ENCODE results near the gene SSBP4. TPM values are rescaled to one million over a fixed set of nuclear protein-coding genes. Genes with fewer than 3 reads are reported as not detected.

SSBP4 gene
- total and polyA plus RNA-seq, 2 donors (not counting 1 experiment from before 2014, with no cell fraction given), result 37.0 to 64.2 TPM

GRCh38 chr19:18450931-18451836 is 32.0 kb downstream of the SSBP4 start:
- Histone ChIP-seq H4K20me1 (ENCODE audit: control insufficient read depth, insufficient read depth, low read length, poor library complexity, severe bottlenecking) (peaks cover 42% of the 10 kb centered on the region), H3K27me3 (replicated peaks in 1 of 4; ENCODE audit: control extremely low read depth in 1 of 4, control insufficient read depth in 3 of 4, insufficient read depth in 4 of 4, low read length in 3 of 4) (no peaks in the 10 kb centered on the region), H3K9ac (ENCODE audit: low read length) (no peak overlapping the region), H3K4me1 (ENCODE audit: control insufficient read depth in 2 of 2, insufficient read depth in 2 of 2, low read length in 2 of 2) (peaks cover 0 to 5% of the 10 kb centered on the region in 2 donors), H3K4me2 (replicated peaks; ENCODE audit: low read depth, low read length, poor library complexity, severe bottlenecking) (no peak overlapping the region), H3K9me3 (ENCODE audit: control extremely low read depth in 1 of 3, control insufficient read depth in 2 of 3, insufficient read depth in 1 of 3, low read length in 2 of 3) (no peaks in the 10 kb centered on the region), H2AFZ (ENCODE audit: insufficient read depth, low read depth, low read length, poor library complexity, severe bottlenecking) (no peak overlapping the region), H3K4me3 (ENCODE audit: control extremely low read depth in 1 of 5, extremely low read depth in 1 of 5, insufficient read depth in 1 of 5, low read depth in 2 of 5, low read length in 4 of 5) (no peak overlapping the region), H3K27ac (ENCODE audit: low read length in 2 of 2) (no peak overlapping the region), H3K36me3 (replicated peaks in 1 of 2; ENCODE audit: control extremely low read depth in 1 of 2, control insufficient read depth in 1 of 2, extremely low read depth in 1 of 2, insufficient read depth in 2 of 2, low read length in 1 of 2) (peaks cover 0 to 55% of the 10 kb centered on the region in 2 experiments), H3K79me2 (ENCODE audit: control insufficient read depth, insufficient read depth, low read length) (peaks cover 36% of the 10 kb centered on the region)
- Mint-ChIP-seq H3K4me1 (peaks cover 6% of the 10 kb centered on the region), H3K4me3 (no peak overlapping the region), H3K27ac (peak overlapping the region; percentile 71), H3K27me3 (no peaks in the 10 kb centered on the region), H3K9me3 (ENCODE audit: insufficient read depth) (no peaks in the 10 kb centered on the region)
- ATAC-seq (ENCODE audit: low read depth) (peak; percentile 96), DNase-seq (peak; percentile 87)
- 40% methylated on average over 19 of the region's 26 CpGs for WGBS (ENCODE audit: insufficient coverage)
- CTCF ChIA-PET, result interaction anchor here (0.5 to 7.6 kb wide), 16 partner anchors 11 to 1379 kb away, joined by 3 to 85 read pairs (median 5); partner anchors contain the start of genes REX1BD and SSBP4
- TF ChIP-seq, protein P1, sequence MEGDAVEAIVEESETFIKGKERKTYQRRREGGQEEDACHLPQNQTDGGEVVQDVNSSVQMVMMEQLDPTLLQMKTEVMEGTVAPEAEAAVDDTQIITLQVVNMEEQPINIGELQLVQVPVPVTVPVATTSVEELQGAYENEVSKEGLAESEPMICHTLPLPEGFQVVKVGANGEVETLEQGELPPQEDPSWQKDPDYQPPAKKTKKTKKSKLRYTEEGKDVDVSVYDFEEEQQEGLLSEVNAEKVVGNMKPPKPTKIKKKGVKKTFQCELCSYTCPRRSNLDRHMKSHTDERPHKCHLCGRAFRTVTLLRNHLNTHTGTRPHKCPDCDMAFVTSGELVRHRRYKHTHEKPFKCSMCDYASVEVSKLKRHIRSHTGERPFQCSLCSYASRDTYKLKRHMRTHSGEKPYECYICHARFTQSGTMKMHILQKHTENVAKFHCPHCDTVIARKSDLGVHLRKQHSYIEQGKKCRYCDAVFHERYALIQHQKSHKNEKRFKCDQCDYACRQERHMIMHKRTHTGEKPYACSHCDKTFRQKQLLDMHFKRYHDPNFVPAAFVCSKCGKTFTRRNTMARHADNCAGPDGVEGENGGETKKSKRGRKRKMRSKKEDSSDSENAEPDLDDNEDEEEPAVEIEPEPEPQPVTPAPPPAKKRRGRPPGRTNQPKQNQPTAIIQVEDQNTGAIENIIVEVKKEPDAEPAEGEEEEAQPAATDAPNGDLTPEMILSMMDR (IDR thresholded peaks at IDR 0.05), result peak; percentile 96
- TF ChIP-seq EZH2 (IDR thresholded peaks at IDR 0.05; ENCODE audit: borderline replicate concordance, insufficient read depth, low read depth, low read length, poor library complexity, severe bottlenecking), result no peak
- intact Hi-C loops (cut with micrococcal nuclease), result loop anchor here (1.0 kb wide), 2 partner anchors 11 to 396 kb away; no protein-coding TSS in a partner anchor
- POLR2A ChIA-PET, result no interaction called here

DNA sequence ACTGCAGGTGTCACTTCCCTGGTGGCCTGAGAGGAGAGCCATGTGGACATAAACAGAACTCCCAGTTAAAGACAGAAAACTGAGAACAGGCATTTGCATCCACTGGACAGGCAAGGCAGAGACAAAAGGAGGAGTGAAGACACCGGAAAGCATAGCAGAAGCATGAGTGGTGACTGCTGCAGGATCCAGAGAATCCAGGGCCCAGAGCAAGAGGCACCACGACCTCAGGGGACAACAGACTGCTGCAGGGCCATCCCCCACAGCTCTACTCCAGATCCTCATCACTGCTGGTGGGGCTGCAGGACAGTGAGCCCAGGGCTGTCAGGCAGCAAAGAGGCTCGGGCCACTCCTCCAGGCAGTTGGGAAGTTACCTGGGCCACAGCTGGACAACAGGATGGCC is 33.2 kb downstream of the SSBP4 start:
- Histone ChIP-seq H3K79me2 (ENCODE audit: control insufficient read depth, insufficient read depth, low read length) (peaks cover 31% of the 10 kb centered on the region), H2AFZ (ENCODE audit: insufficient read depth, low read depth, low read length, poor library complexity, severe bottlenecking) (no peak overlapping the region), H3K9me3 (ENCODE audit: control extremely low read depth in 1 of 3, control insufficient read depth in 2 of 3, insufficient read depth in 1 of 3, low read length in 2 of 3) (no peaks in the 10 kb centered on the region), H3K4me2 (replicated peaks; ENCODE audit: low read depth, low read length, poor library complexity, severe bottlenecking) (no peak overlapping the region), H3K9ac (ENCODE audit: low read length) (no peak overlapping the region), H3K36me3 (replicated peaks in 1 of 2; ENCODE audit: control extremely low read depth in 1 of 2, control insufficient read depth in 1 of 2, extremely low read depth in 1 of 2, insufficient read depth in 2 of 2, low read length in 1 of 2) (peaks cover 0 to 52% of the 10 kb centered on the region in 2 experiments), H4K20me1 (ENCODE audit: control insufficient read depth, insufficient read depth, low read length, poor library complexity, severe bottlenecking) (peaks cover 35% of the 10 kb centered on the region), H3K4me1 (ENCODE audit: control insufficient read depth in 2 of 2, insufficient read depth in 2 of 2, low read length in 2 of 2) (peaks cover 0 to 5% of the 10 kb centered on the region in 2 donors), H3K27me3 (replicated peaks in 1 of 4; ENCODE audit: control extremely low read depth in 1 of 4, control insufficient read depth in 3 of 4, insufficient read depth in 4 of 4, low read length in 3 of 4) (no peaks in the 10 kb centered on the region), H3K27ac (ENCODE audit: low read length in 2 of 2) (no peak overlapping the region), H3K4me3 (ENCODE audit: control extremely low read depth in 1 of 5, extremely low read depth in 1 of 5, insufficient read depth in 1 of 5, low read depth in 2 of 5, low read length in 4 of 5) (no peak overlapping the region)
- H3K4me3 Mint-ChIP-seq, result no peak overlapping the region
- no peak overlapping the region for H3K27ac Mint-ChIP-seq
- ChIA-PET CTCF (interaction anchor here (1.8 to 7.6 kb wide), 3 partner anchors 11 to 442 kb away, joined by 4 to 85 read pairs (median 27); no protein-coding TSS in a partner anchor), POLR2A (no interaction called here)
- ATAC-seq (ENCODE audit: low read depth) (no peak), DNase-seq (no peak)
- intact Hi-C loops (cut with micrococcal nuclease), result no loop called here
- peaks cover 6% of the 10 kb centered on the region for H3K4me1 Mint-ChIP-seq
- no peak for TF ChIP-seq EZH2 (IDR thresholded peaks at IDR 0.05; ENCODE audit: borderline replicate concordance, insufficient read depth, low read depth, low read length, poor library complexity, severe bottlenecking)
- TF ChIP-seq, protein P1 (IDR thresholded peaks at IDR 0.05), result no peak
- no peaks in the 10 kb centered on the region for H3K27me3 Mint-ChIP-seq
- no peaks in the 10 kb centered on the region for H3K9me3 Mint-ChIP-seq (ENCODE audit: insufficient read depth)
- WGBS (ENCODE audit: insufficient coverage), result 91% methylated on average over 3 of the region's 3 CpGs
